Duodenal mucosa (tissue), 2 donors: ENCODE results near the gene HMGXB3.

Source experiments
- H3K27ac ChIP-seq: one replicate; pipeline ENCODE4 v1.7.0; 2013; ENCODE audit warnings: low read depth, low read length
- H3K27me3 ChIP-seq, 2 donors: one replicate each; pipeline ENCODE4 v1.7.0; 2013; ENCODE audit warnings: low read length in 2 of 2, control low read depth in 1 of 2; ENCODE audit not compliant: insufficient read depth in 2 of 2, control insufficient read depth in 1 of 2
- H3K36me3 ChIP-seq, 2 donors: one replicate each; pipeline ENCODE4 v1.7.0; 2013; ENCODE audit warnings: low read length in 2 of 2, control low read depth in 1 of 2; ENCODE audit not compliant: insufficient read depth in 2 of 2, control insufficient read depth in 1 of 2
- H3K4me1 ChIP-seq, 2 donors: one replicate each; pipeline ENCODE4 v1.7.0; 2013; ENCODE audit warnings: low read length in 2 of 2, control low read depth in 1 of 2; ENCODE audit not compliant: insufficient read depth in 2 of 2, control insufficient read depth in 1 of 2
- H3K4me3 ChIP-seq, 2 donors: one replicate each; pipeline ENCODE4 v1.7.0; 2013; ENCODE audit warnings: low read length in 2 of 2, low read depth in 1 of 2
- H3K9ac ChIP-seq, 2 donors: one replicate each; pipeline ENCODE4 v1.7.0; 2013; ENCODE audit warnings: low read length in 2 of 2, low read depth in 1 of 2
- H3K9me3 ChIP-seq, 2 donors: one replicate each; pipeline ENCODE4 v1.7.0; 2013; ENCODE audit warnings: low read length in 2 of 2, control low read depth in 1 of 2; ENCODE audit not compliant: control insufficient read depth in 1 of 2

Gene HMGXB3

GRCh38 chr5:150057996-150058395, 57.5 kb downstream of the HMGXB3 start:
- Histone ChIP-seq H3K27ac (no peak overlapping the region), H3K9ac (no peak overlapping the region), H3K4me3 (no peak overlapping the region), H3K9me3 (no peaks in the 10 kb centered on the region), H3K27me3 (no peaks in the 10 kb centered on the region), H3K36me3 (peaks cover 15 to 33% of the 10 kb centered on the region in 2 donors), H3K4me1 (no peaks in the 10 kb centered on the region)

GRCh38 chr5:150058480-150059126, 58.1 kb downstream of the HMGXB3 start:
- H3K36me3 ChIP-seq: peaks cover 9 to 27% of the 10 kb centered on the region in 2 donors

GRCh38 chr5:150059623-150060022, 59.1 kb downstream of the HMGXB3 start:
- Histone ChIP-seq H3K9me3 (no peaks in the 10 kb centered on the region), H3K27me3 (no peaks in the 10 kb centered on the region), H3K27ac (no peak overlapping the region), H3K36me3 (peaks cover 0 to 16% of the 10 kb centered on the region in 2 donors), H3K4me1 (peaks cover 0 to 4% of the 10 kb centered on the region in 2 donors), H3K4me3 (no peak overlapping the region), H3K9ac (no peak overlapping the region)

More at GRCh38 chr5:150058480-150059126, 58.1 kb downstream of the HMGXB3 start:
- Histone ChIP-seq H3K27me3 (no peaks in the 10 kb centered on the region), H3K9ac (no peak overlapping the region), H3K27ac (no peak overlapping the region), H3K4me1 (no peaks in the 10 kb centered on the region), H3K4me3 (no peak overlapping the region), H3K9me3 (no peaks in the 10 kb centered on the region)

GRCh38 chr5:150060471-150060870, 59.9 kb downstream of the HMGXB3 start:
- Histone ChIP-seq H3K27ac (no peak overlapping the region), H3K9me3 (no peaks in the 10 kb centered on the region), H3K36me3 (peaks cover 0 to 11% of the 10 kb centered on the region in 2 donors), H3K27me3 (no peaks in the 10 kb centered on the region), H3K4me1 (peaks cover 0 to 4% of the 10 kb centered on the region in 2 donors), H3K9ac (no peak overlapping the region), H3K4me3 (no peak overlapping the region)

- H3K36me3 ChIP-seq: peaks cover 0 to 3% of the 10 kb centered on the region in 2 donors
- no peak overlapping the region for H3K27ac ChIP-seq
- no peak overlapping the region for H3K4me3 ChIP-seq
- no peaks in the 10 kb centered on the region for H3K27me3 ChIP-seq
- H3K9me3 ChIP-seq: no peaks in the 10 kb centered on the region
- peaks cover 0 to 4% of the 10 kb centered on the region in 2 donors for H3K4me1 ChIP-seq
- no peak overlapping the region for H3K9ac ChIP-seq
Observed at GRCh38 chr5:150061538-150061995, 61.0 kb downstream of the HMGXB3 start.

GRCh38 chr5:150062216-150062922, 61.8 kb downstream of the HMGXB3 start:
- Histone ChIP-seq H3K36me3 (no peaks in the 10 kb centered on the region), H3K4me3 (no peak overlapping the region), H3K4me1 (peaks cover 0 to 4% of the 10 kb centered on the region in 2 donors), H3K9ac (no peak overlapping the region), H3K27ac (no peak overlapping the region), H3K27me3 (no peaks in the 10 kb centered on the region), H3K9me3 (no peaks in the 10 kb centered on the region)

- Histone ChIP-seq H3K9ac (no peak overlapping the region), H3K9me3 (no peaks in the 10 kb centered on the region), H3K27me3 (no peaks in the 10 kb centered on the region), H3K36me3 (no peaks in the 10 kb centered on the region), H3K4me3 (no peak overlapping the region), H3K27ac (no peak overlapping the region), H3K4me1 (peaks cover 0 to 7% of the 10 kb centered on the region in 2 donors)
Observed at GRCh38 chr5:150063638-150064037, 63.1 kb downstream of the HMGXB3 start.

GRCh38 chr5:150064681-150065220, 64.2 kb downstream of the HMGXB3 start:
- Histone ChIP-seq H3K27me3 (no peaks in the 10 kb centered on the region), H3K4me3 (no peak overlapping the region), H3K36me3 (no peaks in the 10 kb centered on the region), H3K27ac (no peak overlapping the region), H3K9ac (no peak overlapping the region), H3K9me3 (no peaks in the 10 kb centered on the region), H3K4me1 (peaks cover 0 to 9% of the 10 kb centered on the region in 2 donors)

- Histone ChIP-seq H3K27me3 (no peaks in the 10 kb centered on the region), H3K4me1 (peaks cover 0 to 9% of the 10 kb centered on the region in 2 donors), H3K9ac (no peak overlapping the region), H3K9me3 (no peaks in the 10 kb centered on the region), H3K27ac (peak overlapping the region; percentile 3), H3K4me3 (no peak overlapping the region), H3K36me3 (no peaks in the 10 kb centered on the region)
Observed at GRCh38 chr5:150065346-150065745, 64.8 kb downstream of the HMGXB3 start.

GRCh38 chr5:150065886-150066285, 65.3 kb downstream of the HMGXB3 start:
- Histone ChIP-seq H3K27me3 (no peaks in the 10 kb centered on the region), H3K27ac (no peak overlapping the region), H3K9me3 (no peaks in the 10 kb centered on the region), H3K4me1 (peaks cover 0 to 9% of the 10 kb centered on the region in 2 donors), H3K9ac (no peak overlapping the region), H3K36me3 (no peaks in the 10 kb centered on the region), H3K4me3 (no peak overlapping the region)
